Cerebellar nuclear complex (tissue), 1 donor: Measurements from ENCODE around the gene BLMH.
"Not testable (repeated sequence)": the region's sequence is repeated elsewhere in the genome, so short reads cannot be mapped to it uniquely, and the experiment has no call there.

Source experiments
- DNase-seq, 2 experiments: peaks; one replicate each; lab custom pipeline; 2025; lab: John Stamatoyannopoulos, UW

The BLMH gene

DNA sequence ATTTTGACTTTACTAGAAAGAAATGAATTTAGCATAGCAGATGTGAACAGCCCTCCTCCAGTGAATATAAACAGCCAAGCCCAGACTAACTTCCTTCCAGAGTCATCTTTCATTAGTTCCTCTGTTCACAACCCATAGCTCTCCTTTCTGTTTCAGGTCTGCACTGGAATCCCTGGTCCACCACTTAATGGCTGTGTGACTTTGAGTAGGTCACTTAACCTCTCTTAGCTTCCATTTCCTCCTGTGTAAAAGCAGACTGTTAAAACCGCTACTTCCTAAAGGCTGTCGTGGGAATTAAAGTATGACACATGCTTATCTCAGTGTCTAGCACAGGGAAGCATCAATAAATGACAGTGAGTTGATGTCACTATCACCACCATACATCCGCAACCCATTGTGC lies 63.7 kb downstream of the BLMH start:
- DNase-seq, result no peak

DNA sequence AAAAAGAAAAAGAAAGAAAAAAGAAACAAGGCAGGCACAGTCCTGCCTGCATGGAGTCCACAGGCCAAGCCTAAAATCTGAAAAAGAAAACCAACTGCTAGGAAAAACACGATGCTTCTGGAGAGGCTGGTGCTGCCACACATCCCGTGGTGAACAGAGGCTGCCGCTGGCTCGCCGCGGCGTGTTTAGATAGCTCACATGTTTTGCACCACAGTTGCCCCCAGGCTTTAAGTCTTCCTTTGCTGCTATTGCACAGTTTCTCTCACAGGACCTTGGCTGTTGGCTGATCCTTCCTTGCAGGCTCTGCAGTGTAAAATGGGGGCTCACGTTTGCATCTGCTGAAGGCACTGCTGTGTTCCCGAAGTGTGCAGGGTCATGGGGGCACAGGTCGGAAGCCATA lies 64.9 kb downstream of the BLMH start:
- DNase-seq, result no peak

DNA sequence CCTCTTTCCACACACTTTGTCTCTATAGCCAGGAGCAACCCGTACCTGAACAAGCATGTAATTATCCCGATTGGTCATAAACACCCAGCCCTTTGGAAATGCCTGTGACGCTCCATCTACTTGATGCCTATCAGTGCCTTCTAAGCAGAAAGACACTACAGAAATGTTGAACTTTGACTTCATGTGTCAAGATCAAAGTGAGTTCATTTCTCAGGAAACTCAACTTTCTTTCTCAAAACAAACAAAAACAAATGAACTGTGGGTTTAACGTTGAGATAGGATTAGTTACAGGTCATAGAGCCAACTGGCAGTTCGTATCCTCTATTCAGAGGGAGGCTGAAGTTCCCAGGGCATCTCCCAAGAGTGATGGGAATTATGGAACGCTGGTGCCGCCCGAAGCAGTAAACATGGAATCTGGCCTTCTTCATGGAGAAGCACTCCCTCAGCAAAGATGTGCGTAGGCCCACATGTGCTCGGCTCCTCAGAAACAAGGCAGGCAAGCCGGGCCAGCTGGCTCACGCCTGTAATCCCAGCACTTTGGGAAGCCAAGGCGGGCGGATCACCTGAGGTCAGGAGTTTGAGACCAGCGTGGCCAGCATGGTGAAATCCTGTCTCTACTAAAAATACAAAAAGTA lies 65.7 kb downstream of the BLMH start:
- DNase-seq, result no peak

DNA sequence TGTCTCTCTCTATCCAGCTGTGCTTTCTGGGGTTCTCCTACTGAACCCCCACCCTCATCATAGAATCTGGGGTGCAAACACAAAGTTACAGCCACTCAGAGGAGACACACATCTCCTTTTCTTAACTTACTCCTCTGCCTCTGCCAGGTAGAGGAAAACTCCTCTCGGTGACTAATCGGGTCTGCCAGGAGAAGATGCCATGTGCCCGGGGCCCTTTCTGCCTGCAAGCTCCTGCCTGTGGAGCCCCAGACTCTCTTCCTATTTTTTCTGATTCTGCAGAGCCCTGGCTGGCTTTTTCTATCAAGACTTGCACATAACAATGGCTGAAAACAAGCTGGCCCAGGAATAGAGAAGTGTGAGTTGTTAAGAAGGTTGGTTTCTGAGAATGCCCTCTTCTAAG lies 66.6 kb downstream of the BLMH start:
- DNase-seq, result no peak

DNA sequence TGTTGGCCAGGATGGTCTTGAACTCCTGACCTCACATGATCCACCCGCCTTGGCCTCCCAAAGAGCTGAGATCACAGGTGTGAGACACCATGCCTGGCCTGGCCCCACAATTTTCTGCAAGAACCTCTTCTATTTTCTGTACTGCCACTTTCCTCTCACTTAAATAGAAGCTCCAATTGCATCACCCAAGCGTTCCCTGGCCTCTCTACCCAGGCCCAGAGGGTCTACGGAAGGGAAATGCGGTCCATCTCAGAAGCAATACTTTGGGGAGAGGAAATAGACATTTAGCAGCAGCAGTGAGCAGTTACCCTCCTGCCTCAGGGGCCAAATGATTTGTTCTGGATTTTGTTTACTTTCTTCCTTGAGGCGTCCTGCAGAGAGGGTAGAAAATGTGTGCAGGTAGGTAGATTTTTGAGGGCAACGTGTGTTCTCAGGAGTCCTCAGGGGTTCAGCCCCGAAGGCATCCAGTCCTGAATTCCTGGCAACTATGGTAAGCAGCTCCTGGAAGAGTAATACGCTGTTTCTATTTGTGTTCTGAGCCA lies 67.3 kb downstream of the BLMH start:
- DNase-seq, result no peak

DNA sequence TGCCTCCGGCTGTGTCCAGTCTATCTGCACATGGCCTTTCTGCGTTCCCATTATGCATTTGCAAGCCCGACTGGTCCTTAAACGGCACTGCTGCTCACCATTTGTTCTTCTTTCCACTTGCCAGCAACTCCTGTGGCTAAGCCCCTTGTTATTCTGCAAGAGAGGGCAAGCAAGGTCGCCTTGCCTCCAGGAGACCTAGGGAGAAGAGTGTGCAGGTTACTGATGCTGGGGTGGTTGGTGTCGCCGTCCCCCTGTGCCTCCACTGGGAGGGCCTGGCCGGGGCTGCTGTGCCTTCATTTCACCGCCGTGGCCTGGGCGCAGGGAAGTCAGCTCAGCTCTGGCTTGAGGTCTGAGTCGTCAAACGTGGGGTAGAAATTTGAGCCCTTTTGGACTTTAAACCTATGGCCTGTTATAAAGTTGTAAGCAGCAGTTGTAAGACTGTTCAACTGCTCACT lies 69.0 kb downstream of the BLMH start:
- no peak for DNase-seq

DNA sequence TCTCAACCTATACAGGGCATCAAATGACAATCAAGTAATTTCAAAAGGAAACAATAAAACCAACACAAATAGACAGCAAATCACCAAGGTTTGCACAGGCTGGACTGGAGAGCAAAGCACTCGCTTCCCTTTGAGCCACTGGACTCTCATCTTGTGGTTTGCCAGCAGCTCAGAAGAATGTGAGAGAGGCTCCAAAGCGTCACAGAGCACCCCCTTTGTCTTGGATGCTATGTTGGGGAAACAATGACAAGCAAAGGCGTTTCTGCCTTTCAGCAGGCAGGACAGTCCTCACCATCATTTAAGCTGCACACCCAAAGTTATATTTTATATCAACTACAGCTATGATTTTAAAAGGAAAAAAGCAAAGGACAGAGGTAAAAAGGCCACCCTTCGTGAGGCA lies 69.5 kb downstream of the BLMH start:
- no peak for DNase-seq

DNA sequence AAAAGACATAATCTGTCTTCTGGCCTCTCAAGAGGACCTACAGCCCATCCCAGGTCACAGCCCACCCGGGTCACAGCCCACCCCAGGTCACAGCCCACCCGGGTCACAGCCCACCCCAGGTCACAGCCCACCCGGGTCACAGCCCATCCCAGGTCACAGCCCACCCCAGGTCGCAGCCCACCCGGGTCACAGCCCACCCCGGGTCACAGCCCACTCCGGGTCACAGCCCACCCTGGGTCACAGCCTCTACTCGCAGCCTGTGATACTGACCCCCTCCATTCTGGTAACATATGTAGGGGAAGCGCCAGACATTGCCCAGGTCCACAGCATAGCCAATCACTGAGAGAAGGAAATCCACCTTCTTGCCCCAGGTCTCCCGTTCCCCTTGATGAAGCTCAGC lies 70.4 kb downstream of the BLMH start:
- no peak for DNase-seq

DNA sequence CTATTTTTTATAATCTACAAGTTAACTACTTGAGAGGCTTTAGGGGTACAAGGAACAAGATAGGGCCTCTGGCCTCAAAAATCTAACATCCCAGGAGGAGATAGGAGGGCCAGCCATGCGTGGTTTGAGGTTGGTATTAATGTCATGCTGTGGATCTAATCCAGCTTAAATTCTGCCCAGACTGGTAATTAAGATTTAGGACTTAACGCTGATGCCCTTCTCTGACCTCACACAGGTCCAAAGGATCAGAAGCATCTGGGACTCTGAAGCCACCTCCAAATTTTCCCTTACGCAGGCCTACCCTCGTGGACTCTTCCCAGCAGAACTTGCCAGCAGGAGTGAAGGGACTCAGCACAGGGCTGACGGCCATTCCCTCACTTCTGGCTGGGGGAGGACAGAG lies 71.3 kb downstream of the BLMH start:
- DNase-seq, result no peak

DNA sequence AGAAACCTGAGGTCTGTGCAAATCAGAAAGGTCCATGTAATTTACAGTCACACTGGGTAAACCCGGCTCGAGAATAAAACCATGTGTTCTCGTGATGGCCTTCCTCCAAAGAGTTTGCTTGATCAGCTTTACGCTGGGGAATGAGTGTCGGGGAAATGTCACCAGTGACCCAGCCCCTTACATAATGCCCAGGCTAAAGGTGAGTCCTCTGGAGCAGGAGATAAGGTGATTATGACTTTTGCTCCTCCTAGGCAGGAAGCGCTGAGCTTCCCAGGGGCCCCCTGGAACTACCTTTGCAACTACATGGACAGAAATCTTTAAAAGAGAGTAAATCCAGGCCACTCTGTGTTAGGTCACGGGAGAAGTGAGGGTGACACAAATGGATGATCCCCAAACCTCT lies 71.9 kb downstream of the BLMH start:
- no peak for DNase-seq

DNA sequence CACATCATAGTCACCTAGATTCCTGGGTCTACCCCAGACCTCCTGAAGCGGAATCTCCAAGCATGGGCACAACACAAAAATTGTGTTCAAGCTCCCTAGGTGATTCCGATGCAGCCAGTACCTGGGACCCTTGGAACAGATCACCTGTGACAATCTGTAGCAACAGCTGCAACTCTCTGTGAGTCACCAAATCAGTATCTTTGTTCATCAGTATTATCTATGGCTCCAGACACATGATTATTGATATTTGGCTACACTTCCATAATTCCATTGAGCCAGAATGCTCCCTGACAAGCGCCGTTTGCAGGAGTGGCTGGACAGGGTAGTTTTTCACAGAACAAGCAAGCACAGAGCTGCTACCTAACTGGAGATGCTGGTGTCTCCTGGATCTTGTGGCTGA lies 72.4 kb downstream of the BLMH start:
- no peak for DNase-seq

DNA sequence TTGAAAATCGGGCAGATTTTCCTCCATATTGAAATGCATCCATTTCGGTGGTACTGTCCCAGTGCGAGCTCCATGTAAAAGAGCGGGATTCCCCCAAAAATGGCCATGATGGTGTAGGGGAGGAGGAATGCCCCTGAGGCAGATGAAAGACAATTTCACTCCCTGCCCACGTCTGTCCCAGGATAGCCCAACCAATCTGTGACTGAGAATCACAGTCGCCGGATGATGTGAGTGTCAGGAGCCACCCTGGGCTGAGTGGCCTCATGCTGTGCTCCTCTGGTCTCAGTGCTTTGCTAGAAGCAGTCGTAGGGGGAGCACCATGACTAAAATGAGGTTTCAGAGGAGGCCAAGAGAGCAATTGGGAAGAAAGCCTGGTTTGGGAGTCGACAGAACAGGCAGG lies 72.9 kb downstream of the BLMH start:
- DNase-seq, result no peak

DNA sequence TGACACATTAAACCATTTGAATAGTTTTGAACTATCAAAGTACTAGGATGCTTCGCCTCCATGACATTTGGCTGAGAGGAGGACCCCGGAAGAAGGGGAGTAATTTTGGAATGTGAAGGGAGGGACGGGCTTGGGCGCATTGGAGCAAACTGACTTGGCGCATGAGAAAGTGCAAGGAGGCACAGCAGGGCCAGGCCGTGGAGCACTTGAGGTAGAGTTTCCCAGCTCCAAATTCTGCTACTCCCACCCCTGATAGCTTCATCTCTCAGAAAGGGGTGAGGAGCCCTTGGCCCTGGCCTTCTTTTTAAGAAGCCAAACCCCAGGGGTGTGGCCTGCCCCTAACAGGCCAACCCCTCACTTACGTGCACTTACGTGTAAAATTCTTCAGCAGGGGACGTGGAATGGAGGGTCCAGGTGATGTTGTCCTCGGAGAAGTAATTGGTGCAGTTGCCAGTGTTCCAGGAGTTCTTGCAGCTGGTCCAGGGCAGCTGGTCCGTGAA lies 73.9 kb downstream of the BLMH start:
- DNase-seq, result no peak

DNA sequence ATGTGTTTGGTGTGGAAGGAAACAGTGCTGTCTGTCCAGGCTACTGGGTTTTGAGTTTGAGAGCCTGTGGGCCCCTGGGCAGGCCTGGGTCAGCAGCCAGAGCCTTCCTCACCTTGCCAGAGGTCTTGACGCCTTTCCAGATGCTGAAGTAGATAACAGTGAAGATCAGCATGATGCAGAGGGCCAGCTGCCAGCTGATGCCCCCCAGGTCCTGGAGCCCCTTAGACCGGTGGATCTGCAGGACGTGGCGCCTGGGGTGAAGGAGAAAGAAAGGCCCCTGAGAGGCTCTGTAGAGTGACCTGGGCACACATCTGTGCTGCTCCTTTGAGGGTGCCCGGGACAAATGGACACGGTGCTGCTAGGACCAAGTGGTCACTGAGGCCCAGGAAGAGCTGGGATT lies 74.7 kb downstream of the BLMH start:
- no peak for DNase-seq

DNA sequence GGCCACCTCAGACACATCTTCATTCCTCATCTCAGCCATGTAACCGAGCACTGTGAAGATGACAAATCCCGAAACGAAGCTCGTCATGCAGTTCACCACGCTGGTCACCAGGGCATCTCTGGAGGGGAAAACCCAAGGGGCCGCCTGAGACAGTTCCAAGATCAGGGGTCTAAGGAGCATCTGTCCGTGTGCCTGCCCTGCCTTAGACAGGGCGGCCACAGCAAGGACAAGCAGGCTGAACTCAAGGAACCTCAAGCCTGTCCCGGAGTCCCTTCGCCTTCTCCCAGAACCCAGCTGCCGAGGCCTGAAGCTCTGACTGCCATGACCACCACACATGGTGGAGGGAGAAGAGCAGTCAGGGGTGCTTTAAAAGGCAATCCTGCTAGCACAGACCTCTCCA lies 79.0 kb downstream of the BLMH start:
- DNase-seq, result no peak

DNA sequence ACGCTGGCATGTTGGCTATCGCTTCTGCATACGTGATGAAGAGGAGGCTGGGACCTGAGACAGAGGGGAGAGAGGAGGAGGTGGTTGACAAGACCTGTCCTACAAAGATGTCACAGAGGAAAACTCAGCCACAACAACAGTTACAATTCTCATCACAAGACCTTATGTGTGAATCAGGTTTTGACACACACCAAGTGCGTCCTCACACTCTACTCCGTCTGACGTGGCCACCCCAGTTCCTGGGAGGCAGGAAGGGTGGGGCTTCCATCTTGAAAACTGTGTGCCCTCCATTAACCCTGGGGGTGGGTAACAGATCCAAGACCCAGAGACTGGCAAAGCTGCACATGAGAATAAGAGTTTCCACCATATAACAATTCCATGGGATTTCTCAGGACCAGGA lies 80.4 kb downstream of the BLMH start:
- no peak for DNase-seq

DNA sequence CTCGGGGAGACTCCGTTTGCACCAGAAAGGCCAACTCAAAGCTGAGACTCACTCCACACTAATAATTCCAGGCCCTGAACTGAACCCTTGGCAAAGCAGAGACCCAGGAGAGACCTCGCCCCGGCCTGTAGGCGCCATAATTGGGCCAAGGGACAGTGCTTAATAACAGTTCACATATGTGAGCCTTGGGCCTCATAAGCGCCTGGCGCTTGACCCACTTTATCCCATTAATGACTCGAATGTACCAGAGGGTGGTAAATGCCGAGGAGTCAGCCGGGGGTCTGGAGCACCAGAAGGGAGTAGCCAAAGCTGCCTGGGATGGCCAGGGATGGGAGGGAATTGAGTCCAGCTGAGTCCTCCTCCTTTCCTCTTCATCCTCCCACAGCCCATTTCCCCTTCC lies 80.8 kb downstream of the BLMH start:
- DNase-seq, result no peak

DNA sequence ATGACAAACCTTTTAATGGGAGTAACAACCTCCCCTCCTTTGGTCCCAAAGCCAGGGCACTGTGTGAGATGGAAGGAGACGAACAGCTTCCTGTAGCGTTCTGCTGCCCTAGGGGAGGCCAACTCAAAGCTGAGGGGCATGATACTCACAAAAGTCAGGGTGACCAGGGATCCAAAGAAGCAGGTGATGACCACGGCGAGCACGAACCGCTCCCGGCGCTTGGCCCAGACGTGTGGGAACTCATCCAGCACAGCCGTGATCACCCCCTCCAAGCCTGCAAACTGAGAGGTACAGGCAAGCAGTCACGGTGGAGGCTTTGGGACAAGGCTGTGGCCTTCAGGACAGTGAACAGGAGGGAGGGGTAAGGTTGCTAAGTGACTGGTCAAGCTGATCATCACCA lies 81.4 kb downstream of the BLMH start:
- no peak for DNase-seq

DNA sequence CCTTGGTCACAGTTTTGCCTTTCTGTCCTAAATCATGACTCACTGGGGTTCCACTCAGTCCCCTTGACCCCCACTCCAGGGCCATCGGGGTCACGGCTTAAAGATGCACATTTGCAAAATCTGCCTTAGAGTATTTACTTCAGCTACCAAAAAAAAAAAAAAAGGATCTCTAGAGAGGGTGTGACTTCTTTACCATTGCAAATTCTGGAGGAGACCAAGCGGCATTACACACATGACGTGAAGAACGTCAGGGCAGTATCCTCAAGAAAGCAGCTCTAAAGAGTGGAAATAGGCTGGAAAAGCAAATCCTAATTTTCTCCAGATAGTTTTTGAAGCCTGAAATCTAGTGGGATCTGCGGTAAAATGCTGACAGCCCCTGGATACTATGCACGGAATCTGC lies 81.8 kb downstream of the BLMH start:
- DNase-seq, result no peak

DNA sequence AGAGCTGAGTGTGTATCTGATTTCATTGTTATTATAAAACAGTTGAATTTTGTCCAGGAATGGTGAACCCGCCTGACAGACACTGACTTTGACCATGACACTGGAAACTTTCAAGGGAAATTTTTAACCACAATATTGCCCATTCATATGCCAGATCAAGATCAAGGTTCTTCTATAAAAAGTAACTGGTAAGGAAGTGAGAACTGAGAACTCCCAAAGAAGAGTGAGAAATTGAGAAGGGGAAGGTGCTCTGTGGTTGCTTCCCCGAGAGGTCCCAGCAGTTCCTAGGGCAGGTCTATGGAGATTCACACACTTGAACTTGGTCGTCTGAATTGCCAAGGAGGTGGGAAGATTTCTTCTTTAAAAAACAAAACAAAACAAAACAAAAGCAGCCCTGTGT lies 83.5 kb downstream of the BLMH start:
- DNase-seq, result no peak

DNA sequence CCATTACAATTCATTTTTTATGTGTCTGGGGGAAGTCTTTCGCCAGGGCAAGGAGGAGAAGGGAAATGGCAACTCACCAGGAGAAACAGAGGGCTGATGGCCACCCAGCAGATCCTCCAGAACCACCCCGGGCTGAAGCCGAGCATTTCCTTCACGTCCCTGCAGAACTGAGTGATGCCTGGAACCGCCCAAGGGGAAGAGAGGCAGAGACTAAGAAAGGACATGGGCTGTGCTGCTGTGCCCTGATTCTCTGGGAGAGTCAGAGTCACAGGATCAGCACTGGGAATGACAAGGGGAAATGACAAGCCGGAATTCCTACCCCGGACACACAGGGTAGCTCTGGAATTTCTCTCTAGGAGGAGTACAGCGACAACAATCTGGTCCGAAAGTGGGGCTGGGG lies 84.1 kb downstream of the BLMH start:
- no peak for DNase-seq

DNA sequence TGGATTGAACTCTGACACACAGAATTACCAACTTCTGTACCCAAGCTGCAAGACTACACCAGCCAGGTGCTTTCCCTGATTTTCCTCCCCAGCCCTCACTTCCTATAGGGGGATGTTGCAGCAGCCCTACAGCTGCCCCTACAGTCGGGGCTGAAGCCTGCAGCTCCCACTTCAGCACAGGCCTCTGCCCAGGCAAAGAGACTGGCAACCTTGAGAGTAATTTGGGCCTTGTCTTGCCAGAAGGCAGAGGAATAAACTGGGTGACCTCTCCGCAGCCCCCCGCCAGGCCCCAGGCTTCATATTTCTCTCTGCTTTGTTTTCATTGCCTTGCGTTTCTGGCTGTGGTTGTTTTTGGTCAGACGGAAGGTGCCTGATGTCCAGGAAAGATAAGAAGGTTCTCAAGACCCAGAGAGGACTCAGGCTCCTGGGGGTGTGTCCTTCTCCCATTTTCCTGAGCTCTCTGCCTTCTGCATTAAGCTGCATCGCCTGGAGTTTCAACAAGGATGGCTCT lies 88.2 kb downstream of the BLMH start:
- no peak for DNase-seq

DNA sequence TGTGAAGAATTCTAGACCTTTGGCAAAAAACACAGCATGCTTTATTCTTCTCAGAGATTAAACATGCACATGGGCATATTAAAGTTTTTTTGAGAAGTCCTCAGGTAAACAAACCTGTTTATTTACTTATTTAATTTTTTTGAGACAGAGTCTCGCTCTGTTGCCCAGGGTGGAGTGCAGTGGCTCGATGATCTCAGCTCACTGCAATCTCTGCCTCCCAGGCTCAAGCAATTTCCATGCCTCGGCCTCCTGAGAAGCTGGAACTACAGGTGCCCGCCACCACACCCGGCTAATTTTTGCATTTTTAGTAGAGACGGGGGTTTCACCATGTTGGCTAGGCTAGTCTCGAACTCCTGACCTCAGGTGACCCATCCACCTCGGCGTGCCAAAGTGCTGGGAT lies 91.1 kb downstream of the BLMH start:
- not testable (repeated sequence) for DNase-seq

DNA sequence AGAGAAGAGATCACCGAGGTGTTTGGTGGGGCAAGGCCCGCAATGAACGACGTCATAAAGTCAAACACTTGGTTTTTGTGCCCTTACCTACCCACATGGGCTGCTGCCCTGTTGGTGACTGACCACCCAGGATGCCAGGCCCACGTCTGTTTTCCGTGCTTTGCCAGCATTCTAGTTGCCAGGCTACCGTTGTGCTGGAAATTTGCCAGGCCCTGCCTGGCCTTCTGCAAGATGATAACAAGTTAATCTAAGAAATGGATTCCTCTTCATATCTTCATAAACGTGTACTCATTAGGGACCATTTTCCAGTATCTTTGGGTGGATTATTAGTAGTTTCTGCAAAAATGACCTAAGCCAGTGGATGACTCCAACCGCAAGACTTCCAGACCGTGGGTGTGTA lies 91.6 kb downstream of the BLMH start:
- no peak for DNase-seq
